Fibroblast of peridontal ligament (primary cell): Measurements from ENCODE around the gene MED25.
A peak's percentile ranks its signal among the peaks of the same experiment; 100 is the strongest.

ENCODE experiments used
- DNase-seq: peaks from one replicate; pipeline ENCODE4 v3.0.0-alpha.2; 2010; ENCODE audit errors: extremely low read depth

Gene MED25

DNA sequence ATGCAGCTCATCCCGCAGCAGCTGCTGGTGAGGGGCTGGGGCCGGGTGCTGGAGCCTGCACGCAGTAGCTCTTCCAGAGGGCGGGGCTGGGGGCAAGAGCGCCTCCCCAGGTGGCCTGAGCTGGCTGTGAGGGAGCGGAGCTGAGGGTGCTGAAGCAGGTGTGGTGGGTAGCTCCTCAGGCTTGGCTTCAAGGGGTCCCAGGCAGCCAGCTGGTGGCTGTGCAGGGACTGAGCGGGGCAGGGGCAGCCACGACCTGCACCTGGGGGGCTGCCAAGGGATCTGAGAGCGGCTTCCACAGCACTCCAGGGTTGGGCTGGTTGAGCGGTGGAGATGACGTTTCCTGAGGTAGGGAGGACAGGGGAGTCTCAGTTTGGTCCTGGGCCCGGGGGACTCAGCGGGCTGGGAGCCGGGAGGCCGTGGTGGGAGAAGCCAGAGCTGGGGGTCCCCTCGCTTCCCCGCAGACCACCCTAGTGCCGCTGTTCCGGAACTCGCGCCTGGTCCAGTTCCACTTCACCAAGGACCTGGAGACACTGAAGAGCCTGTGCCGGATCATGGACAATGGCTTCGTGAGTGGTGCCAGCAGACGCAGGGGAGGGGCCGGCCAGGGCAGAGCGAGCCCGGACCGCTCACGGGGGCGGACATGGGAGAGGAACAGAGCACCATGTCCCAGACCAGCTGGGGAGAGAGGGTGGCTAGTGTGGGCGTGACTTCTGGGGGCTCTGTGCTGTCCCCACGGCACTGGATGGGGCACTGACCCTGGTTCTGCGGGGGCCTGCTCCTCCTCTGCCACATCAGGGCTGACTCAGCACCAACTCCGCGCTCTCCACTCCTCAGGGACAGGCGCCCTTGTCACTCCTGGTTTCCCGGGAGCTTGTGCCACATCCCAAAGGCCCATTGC, 40.2 kb downstream of the MED25 start:
- no peak for DNase-seq

DNA sequence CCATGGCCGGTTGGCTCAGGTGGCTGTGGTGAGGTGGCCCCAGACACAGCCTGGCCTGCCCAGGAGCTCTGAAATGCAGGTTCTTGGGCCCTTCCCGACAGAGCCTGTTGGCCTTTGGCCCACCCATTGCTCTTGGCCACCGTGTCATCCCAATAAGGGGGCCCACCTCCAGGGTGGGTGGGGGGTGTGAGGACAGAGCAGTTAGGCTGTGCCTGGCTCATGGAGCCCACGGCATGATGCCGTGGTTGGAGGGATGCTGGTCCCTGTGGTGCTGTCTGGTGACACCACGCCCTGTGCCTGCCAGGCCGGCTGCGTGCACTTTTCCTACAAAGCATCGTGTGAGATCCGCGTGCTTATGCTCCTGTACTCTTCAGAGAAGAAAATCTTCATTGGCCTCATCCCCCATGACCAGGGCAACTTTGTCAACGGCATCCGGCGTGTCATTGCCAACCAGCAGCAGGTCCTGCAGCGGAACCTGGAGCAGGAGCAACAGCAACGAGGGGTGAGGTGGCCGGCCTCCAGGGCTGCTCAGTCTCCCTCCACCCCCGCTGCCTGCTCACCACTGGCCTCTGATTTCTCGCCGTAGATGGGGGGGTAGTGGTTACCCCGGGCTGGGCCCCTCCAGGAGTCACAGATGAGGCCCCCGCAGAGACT, 41.7 kb downstream of the MED25 start:
- no peak for DNase-seq

DNA sequence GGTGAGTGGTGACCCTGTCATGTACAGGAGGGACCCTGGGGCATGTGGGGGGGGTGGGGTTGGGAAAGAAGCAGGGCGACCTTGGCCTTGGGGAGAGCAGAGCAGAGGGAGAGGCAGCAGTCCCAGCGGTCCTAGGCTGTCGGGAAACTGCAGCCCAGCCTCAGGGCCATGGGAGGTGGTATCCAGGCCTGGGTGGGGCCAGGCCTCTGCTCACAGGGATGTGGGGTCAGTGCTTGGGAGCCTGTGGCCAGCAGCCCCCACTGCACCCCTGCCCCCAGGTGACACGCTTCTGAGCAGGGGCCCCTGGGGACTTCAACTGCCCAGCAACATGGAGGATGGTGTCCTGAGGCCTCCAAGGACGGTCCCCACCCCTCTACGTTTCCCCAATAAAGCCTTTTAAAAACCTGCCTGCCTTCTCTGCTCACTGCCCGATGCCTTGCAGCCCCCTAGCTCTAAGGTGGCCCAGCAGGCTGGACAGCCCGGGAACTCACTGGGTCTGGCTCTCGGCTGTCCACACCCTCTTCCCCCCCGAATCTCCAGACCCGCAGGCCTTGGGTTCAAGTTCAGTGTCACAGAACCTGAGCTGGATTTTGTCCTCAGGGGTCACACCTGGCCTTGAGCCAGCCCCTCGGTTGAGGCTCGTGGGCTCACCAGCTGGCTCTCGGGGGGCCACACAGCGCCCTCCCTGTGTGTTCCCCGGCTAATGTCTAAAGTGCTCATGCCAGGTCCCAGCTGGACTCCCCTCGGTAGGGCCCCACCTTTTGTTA, 42.4 kb downstream of the MED25 start:
- DNase-seq = no peak

DNA sequence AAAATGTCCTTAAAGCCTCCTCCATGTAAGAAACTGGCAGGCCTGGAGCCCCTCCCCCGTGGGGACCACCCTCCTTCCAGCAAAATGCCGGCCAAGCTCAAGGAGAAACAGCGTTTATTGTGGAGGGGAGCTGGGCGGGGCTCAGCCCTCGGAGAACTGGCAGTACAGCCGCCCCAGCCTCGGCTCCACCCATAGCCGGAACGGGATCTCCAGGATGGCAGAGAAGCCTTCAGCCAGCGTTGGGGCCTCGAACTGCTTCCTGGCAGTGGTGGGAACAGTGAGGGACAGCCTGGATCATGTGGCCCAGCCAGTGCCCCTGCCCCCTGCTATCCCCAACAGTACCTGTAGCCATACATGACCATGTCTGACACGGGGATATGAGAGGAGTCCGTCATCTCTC, 43.0 kb downstream of the MED25 start:
- DNase-seq = no peak

DNA sequence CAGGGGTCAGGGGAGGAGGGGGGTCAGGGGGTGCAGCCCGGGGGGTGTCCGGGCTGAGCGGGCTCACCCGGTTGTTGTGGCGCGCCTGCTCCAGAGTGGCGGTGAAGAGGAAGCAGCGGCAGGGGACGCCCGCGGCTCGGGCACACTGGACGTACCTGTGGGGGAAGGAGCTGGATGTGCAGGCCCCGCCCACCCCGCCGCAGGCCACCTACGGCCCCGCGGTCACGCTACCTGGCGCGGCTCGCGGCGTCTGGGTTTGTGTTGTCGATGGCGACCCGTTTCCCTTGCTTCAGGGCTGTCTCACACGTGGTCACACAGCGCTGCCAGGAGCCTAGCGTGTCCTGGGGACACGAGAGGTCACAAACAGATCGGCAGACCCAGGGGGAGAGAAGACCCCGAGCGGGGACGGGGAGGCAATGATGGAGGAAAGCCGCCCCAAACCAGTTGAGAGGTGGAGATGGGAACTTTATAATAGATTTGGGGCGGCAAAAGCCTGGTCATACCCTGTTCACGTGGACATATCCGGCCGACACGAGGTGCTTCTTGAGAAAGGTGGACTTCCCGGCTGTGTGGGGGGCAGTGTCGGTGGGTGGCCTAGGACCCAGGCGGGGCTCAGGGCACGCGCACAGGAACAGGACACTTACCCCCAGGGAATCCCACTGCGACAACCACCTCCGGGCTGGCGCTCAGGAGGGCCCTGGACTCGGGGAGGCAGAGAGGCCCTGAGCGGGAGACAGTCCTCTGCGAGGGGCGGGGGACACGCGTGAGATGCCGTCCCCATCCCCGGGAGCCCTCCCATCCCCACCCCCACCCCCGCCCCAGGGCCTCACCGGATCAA, 43.7 kb downstream of the MED25 start:
- DNase-seq = no peak

DNA sequence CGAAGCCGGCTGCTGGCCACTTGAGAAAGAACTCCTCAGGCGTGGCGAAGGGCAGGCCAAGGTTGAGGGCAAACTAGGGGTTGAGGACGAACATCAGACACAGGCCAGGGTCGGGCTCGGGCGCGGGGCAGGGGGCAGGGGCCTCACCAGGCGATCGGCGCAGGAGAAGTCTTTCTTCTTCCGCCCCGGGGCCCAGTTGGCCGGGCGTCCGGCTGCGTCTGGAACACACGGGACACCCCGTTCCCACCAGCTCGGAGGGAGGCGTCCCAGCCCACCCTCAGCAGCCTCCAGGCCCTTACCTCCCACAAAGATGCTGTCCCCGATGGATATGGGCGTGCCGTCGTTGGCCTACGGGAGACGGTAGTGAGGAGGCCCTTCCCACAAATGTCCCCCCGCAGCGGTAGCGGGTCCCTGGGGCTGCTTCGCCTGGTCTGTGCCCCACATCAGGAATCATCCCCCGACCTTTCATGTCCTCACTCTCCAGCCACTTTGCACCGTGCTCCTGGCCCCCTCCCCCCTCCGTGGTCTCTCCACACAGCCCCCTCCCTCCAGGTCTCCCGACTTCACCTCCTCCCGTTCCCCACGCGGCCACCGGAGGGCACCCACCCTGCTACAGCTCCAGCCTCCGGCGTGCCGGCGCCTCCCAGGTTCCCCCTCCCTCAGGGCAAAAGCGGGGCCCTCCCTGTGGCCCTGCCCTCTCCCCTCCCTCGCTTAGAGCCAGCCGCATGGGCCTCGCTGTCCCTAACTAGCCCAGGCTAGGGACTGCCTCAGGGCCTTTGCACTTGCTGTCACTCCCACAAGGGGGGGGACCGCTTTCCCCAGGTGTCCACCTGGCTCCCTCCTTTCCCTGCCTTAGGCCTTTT, 44.5 kb downstream of the MED25 start:
- no peak for DNase-seq

DNA sequence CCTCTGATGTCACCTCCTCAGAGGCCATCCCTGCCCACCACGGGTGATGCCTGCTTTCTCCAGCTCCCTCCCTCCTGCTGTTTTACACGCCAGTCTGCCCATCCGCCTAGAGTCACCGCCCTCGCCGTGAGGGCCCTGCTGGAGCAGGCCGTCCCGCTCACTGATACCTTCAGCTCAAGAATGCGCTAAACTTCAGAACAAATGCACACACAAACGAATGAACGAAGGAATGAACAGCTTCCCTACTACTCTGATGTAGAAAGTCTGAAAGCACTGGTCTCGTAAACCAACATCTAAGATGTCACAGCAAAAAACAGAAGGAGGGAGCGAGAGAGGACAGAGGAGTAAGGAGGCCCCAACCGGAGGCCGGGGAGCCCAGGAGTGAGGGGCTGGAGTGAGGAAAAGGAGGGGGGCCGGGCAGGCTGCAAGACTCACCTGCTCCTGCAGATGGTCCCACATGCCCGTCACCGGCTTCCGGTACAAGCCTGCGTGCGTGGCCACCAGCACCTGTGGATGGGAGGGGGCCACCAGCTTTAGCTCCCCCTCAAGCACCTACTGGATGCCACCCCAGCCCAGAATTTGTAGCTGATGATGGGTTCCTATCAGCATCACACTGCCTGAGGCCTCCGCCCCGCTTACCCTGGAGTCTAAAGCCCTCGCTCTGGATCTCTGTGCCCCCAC, 45.3 kb downstream of the MED25 start:
- DNase-seq = no peak

DNA sequence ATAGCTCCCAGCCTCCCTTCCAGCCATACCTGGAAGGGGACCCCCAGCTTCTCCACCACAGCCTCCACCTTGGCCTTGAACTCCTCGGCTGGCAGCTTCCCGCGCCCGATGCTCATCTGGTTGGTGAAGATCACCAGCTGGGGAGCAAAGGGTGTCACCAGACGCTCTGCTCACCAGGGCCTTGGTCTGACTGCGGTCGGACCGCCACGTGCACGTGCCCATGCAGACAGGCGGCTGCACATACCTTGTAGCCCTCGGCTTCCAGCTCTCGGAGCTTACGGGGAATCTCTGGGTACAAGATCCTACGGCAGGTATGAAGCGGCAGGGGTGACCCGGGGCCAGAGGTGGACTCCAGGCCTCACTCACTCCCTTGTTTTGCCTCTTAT, 45.8 kb downstream of the MED25 start:
- no peak for DNase-seq

DNA sequence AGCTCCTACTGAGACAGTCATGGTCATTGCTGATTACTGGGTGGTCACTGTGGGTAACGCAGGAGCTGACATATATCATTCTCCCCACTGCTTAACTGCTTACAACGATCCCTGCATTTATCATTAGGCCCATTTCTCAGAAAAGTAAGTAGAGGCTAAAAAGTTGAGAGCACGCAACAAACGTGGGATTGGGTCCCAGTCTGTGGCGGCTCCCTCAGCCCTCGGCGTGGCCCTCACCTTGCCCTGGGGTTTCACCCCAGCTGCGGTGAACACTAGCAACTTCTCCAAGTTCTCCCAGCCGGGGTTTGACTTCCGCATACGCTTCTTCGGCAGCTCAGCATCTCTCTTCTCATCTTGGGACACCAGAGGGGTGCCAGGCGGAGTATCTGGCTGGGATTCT, 46.8 kb downstream of the MED25 start:
- DNase-seq = no peak

DNA sequence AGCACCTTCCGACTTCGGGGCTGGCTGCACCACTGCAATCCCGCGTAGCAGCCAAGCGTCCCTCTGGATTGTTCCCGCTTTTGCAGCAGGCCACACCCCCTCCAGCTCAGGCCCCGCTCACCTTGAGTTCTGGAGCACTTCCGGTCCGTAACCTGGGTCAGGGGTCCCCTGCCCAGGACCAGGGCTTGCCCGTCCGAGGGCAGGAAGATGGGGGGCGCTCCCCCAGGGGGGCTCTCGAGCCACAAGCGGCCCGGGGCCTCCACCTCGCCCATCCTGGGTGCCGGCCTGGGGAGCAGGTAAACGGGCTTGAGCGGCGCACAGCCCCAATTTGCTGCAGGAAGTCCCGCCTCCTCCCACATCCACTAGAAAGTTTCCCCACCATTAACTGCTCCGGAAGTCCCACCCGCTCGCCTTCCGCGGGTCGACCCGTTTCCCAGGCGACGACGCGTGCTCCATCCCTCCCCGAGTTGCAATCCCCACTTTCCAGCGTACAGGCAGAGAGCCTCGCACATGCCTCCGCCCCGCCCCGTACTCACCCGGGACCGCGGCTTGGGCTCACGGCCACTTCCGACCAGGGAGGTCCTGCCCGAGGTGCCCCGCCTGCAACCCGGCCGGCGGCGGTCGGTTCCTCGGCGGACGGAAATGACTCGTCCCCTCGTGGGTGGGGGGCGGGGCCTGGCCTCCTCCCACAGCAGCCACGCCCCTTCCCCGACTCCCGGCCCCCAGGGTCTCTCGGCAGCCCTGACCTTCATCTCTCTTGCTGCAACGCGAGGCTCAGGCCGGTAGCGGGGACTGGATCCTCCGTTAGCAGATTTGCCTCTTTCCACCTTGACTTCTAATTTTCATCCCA, 49.1 kb downstream of the MED25 start, which contains the start of gene PNKP:
Gene PNKP, minus strand, starts transcription at position 644 of the 850 bp plus-strand sequence. Its CDS starts 372 bp downstream, at position 272.
- DNase-seq = peak; percentile 87

DNA sequence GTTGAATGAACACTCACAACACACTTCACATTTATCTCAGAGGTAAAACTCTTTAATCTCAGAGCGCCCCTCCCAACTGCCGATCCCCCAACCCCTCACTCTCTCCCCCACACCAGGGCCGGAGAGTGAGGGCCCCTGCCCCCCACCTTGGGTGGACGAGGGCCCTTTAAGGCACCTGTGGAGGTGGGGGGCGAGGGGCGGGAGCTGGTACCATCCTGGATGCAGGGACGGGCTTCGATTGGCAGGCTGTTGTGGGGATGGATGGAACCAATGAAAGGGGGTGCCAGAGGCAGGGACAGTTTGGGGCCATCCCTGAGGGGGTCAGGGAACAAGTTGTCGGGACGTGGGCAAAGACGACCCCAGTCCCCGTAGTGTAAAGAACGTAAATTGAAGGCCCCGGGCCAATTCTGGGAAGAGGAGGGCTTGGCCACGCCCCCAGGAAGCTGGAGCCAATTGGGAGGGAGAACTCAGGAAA, 51.0 kb downstream of the MED25 start:
- no peak for DNase-seq

DNA sequence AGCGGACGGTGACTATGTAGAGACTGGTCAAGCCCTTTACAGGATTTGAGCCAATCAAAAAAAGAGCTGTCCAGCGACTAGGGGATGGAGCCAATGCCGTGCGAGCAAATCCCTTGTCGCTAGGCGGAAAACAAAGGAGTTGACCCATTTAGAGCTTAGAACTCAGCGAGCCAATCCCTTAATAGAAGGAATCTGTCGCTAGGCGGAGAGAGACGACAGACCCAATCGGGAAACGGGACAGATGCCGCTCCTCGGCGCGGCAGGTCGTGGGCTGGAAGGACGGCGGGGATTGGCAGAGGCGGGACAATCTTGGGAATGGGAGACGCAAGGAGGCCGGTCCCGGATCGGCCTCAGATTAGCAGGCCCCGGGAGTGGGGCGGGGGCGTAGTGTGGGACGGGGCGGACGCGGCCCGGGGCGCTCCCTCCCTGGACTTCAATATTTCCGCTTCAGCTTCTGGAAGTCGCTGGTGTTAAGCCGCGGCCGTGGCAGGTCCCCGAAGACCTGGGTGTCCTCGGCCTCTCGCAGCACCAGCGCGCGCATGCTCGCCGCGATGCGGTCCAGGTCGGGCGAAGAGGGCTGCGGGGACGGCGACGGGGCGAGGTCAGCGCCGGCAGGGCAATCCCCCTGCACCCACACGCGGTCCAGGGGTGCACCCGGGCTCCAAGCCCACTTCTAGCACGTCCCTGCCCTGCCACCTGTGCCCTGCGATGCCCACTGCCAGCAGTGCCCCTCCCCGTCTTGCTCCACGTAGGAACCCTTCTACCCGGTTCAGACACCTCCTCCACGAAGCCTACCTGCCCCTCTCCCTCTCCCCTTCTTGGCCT, 51.6 kb downstream of the MED25 start:
- peak; percentile 100 for DNase-seq

DNA sequence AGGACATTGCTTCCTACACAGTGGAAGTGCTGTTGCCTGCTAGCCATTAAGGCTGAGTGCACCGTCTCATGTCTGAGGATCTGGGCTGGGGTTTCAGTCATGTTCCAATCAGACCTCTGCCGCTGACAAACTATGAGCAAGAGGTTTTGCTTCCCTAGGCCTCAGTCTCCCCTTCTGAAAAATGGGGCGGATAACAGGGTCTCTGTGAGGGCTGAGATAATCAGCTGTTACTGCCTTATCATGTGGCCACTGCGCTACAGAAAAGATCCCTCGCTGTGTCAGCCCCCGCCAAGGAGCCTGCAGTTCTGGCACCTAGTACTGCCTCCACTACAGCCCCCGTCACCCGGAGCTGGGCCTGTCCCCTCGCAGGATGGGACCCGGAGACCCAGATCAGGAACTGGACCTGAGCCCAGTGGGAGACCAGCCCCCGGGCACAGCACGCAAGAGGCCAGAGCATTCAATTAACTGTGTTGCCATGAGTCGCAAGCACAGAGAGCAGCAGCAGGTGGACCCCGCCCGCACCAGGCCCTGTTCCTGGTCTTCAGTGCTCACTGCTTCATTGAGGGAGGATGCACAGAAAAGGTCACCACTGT, 52.3 kb downstream of the MED25 start:
- DNase-seq = no peak

DNA sequence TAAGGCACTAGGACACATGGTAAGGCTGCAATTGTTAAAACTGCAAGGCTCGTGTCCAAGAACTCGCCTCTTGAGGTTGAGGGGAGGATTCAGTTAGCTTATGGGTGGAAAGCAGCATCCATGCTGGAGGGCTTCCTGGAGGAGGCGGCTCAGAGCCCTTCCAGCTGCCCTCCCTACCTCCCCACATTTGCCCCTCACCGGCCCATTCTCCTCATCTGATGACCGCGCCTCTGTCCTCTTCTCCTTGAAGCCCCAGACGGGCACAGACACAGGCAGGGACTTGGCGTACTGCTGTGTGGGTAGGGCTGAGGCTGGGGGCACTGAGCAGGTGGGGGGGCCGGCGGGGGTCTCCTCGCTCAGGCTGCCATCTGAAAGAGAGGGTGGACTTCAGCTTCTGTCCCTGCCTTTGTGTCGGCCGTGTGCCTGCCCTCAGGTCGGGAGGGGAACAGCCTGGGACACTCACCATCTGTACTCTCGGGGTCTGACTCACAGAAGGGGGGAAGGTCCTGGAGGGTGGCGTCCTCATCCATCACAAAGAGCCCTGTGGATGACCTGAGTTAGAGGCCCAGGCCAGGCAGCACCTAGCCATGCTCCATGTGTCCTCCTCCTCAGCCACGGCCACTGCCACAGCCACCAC, 53.4 kb downstream of the MED25 start:
- DNase-seq = no peak

DNA sequence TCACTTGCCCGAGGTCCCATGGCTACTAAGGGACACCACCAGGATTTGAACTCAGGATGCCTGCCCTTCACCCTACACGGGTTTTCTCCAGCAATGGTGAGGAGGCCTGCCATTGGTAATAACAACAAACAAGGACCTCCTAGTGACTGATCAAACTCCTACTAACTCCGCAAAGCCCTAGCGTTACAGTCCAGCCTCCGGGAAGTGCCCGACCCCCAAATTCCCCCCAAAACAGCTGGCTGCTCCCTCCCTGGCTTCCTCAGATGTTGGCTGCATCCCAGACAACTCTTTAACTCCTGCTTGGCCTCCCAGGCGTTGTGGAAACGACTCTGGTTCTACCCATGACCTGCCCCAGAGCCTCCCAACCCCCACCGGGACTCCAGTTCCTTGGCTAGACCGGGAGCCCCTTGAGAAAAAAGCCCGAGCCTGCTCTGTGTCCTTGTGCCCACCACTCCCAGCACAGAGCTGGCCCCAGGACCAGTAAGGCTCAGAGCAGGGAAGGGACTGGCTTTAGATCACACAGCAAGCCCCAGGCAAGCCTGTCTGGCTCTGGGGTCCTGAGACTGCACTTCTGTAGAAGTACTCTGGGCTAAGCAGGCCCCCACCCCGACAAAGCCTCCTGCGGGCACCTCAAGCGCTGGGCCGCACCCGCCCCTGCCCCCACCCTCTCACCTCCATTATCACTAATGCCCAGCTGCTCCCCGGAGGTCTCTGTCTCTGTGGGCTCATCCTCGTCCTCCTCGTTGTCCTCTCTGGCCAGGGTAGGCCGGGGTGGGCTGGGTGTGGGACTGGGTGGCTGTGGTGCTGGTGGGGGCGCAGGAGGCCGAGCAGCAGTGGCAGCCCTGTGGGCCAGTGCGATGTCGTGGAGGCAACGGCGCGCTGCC, 54.4 kb downstream of the MED25 start:
- DNase-seq = no peak

DNA sequence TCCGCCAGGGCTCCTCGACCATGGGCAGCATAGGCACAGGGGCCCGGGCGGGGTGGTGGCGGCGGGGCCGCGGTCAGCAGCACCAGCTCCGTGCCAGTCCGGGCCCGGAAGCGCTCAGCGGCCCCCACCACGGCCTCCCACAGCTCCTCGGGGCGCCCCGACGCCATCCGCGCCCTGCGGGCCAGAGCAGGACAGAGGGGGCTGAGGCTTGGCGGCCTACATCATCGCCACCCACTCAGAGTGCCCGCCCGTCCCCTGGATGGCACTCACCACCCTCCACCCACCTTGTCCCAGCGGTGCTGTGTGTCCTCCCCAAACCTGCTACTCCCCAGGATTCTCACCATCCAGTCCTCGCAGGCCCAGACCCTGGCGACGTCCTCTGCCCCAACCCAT, 55.0 kb downstream of the MED25 start:
- no peak for DNase-seq
